ENCODE results near the gene PTPRM.

Gene PTPRM

GRCh38 chr18:8286303-8286702 lies 719.2 kb downstream of the PTPRM start:
- DNase-seq (ENCODE audit: low spot score): no peak

- DNase-seq (ENCODE audit: low spot score): no peak
Observed at GRCh38 chr18:8287196-8287885, 720.2 kb downstream of the PTPRM start.

DNA sequence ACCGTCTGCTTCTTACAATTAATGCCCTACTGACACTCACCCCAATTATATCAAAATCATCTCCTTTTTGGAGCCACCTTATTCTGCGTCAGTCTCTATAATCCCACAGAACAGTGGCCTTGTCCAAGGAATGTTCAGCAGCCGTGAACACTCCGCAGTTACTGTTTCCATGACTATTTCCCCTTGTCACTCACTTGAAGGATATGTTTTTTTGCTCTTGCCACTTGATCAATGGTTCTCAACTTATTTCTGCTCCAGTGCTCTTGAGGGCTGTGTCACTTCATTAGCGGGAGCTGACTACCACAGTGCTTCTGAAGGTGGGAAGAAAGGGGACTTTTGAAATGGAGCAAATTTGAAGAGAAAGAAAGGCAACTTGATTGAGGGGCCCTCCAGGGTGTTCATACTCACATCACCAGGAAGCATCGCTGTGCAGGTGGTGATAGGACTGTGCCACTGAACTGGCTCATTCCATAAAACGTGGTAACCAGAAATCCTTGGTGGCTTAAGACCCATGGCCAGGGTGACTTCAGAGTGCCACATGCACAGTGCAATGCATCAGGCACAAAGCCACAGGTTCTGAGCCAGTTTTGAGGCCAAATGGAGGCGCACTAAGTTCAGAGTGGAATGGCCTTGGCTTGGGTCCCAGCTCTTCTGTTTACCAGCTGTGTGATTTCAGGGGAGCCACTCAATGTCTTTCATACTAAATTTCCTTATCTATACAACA lies 721.5 kb downstream of the PTPRM start:
- no peak for DNase-seq (ENCODE audit: low spot score)

DNA sequence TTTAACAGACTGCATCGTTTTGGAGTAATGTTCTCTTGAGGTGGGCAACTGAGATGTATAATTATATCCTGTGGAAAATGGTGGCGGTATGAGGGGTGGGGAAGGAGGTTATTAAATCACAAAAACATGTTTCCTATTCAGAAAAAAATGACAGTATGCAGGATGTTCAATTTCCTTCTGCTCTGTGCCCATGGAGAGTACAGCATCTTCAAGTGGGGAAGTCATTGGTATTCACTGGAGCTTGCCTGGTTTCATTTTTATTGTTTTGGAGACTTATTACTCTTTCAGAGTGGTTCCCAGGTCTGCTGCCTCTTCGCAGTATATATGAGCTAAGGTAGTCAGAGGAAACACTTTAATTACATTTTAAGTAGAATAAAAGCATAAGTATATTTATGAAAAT lies 723.3 kb downstream of the PTPRM start:
- no peak for DNase-seq (ENCODE audit: low spot score)

GRCh38 chr18:8290913-8291312 lies 723.8 kb downstream of the PTPRM start:
- DNase-seq (ENCODE audit: low spot score): no peak

DNA sequence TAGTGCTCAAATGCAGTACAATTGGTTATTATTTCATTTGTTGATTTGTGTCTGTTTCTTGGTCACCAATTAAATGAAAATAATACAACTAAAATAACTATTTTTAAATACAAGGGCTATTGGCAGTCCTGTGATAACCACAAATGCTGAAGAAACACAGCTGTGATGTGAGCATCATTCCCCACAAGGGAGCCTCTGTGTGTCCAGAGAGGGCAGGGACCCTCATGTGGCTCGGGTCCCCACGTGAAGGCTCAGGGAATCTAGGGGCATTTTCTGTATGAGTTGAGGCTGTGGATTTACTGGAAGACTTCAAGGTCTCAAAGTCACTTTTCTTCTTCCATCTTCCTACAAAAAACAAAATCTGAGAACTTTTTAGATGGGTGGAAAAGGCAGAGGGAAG lies 726.1 kb downstream of the PTPRM start:
- DNase-seq (ENCODE audit: low spot score): no peak

DNA sequence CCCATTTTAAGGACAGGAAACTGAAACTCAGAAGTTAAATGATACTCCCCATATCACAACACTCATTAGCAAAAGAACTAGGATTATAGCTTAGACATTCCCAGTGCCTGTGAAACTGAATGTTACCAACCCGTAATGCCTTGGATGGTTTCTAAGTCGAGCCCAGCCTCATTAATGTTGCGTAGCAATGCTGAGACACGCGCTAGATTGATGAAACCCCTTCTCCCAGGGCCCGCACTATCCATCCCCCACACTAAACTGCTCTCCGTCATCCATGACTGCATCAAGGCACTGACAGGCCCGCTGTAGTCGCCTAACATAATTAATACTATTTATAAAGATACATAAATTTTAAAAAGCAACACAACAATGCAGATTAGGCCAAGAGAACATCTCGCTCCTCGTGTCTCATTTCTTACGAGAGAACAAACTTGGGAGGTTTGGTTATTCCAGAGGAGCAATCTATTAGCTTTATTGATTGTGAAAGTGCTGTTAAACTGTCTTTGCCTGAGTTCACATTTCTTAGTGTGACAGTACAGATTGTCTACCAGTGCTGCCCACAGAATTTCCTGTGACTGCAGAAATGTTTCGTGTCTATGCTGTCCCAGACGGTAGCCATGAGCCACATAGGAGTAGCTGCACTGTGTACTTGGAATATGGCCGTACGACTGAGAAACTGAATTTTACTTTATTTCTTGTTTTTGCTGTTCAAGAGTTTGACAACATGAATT lies 729.9 kb downstream of the PTPRM start:
- DNase-seq (ENCODE audit: low spot score): no peak

GRCh38 chr18:8298186-8298585 lies 731.1 kb downstream of the PTPRM start:
- DNase-seq (ENCODE audit: low spot score): no peak

- DNase-seq (ENCODE audit: low spot score): no peak
Observed at GRCh38 chr18:8299054-8299980, 732.2 kb downstream of the PTPRM start.

GRCh38 chr18:8300751-8301410 lies 733.8 kb downstream of the PTPRM start:
- DNase-seq (ENCODE audit: low spot score): no peak

GRCh38 chr18:8301427-8302172 lies 734.5 kb downstream of the PTPRM start:
- DNase-seq (ENCODE audit: low spot score): no peak

DNA sequence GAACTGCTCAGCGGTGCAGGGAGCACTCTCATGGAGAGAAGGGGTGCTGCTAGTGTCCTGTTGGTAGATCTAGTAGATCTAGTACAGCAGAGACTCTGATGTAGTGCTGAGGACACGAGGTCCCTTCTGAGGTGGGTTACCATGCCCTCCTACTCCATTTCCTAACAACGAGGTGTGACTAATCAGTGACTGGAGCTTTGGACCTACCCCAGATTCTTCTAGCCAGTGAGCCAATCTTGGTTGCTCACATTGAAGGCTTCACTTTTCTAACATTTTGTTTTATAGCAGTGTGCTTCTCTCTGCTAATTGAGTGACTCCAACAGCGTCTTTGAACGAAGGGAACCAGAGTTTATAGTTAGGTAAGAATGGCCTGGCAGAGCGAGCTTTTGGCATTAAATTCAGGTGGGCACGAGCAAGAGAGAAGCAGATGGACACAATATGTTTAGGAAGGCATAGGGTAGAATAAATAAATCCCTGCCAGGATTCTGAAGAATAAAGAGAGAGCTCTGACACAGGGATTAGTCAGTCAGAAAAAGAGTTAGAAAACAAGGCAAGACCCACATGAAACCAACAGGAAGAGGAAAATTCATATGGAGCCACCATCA lies 736.1 kb downstream of the PTPRM start:
- no peak for DNase-seq (ENCODE audit: low spot score)

DNA sequence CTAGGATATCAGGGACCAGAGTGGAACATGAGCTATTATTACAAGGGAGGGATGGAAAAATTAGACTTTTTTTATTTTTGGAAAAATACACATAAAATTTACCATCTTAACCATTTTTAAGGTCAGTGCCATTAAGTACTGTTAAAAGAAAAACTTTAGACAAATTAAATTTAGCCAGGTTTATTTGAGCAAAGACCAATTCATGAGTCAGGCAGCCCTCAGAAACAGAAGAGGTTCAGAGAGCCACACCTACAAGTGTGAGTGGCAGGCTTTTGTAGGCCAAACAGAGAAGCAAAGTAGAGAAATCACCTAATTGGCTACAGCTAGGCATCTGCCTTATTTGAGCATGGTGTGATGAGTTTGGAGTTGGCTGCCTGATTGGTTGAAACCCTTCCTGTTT lies 740.8 kb downstream of the PTPRM start:
- DNase-seq (ENCODE audit: low spot score): no peak

- DNase-seq (ENCODE audit: low spot score): no peak
Observed at GRCh38 chr18:8313043-8313442, 745.9 kb downstream of the PTPRM start.

GRCh38 chr18:8314124-8314523 lies 747.0 kb downstream of the PTPRM start:
- DNase-seq (ENCODE audit: low spot score): no peak

- DNase-seq (ENCODE audit: low spot score): no peak
Observed at GRCh38 chr18:8319798-8320489, 752.8 kb downstream of the PTPRM start.

- DNase-seq (ENCODE audit: low spot score): no peak
Observed at GRCh38 chr18:8322486-8322885, 755.4 kb downstream of the PTPRM start.

- no peak for DNase-seq (ENCODE audit: low spot score)
Observed at GRCh38 chr18:8324343-8325065, 757.4 kb downstream of the PTPRM start.

Data from globus pallidus (tissue), 1 donor.